K562 (cell line): ENCODE data around the gene PPTC7. TPM values are rescaled to one million over a fixed set of nuclear protein-coding genes. Genes with fewer than 3 reads are reported as not detected.

Source experiments
- BACH1 ChIP-seq: fragments of 200-800 bp; sonication (Bioruptor generic); IDR thresholded peaks from 2 replicates; pipeline ENCODE4 v1.6.1; 2016; ENCODE audit warnings: missing genetic modification characterization, missing compliant biosample characterization
- ERF ChIP-seq: fragments of 450-650 bp; formaldehyde crosslinking; IDR thresholded peaks from 2 replicates; pipeline ENCODE4 v1.4.0; 2020; ENCODE audit warnings: mild to moderate bottlenecking, mixed read lengths
- KLF13 ChIP-seq: fragments of 450-650 bp; IDR thresholded peaks from 2 replicates; pipeline ENCODE4 v1.6.1; 2016; ENCODE audit warnings: missing genetic modification characterization, low read depth, mild to moderate bottlenecking, missing compliant biosample characterization, moderate library complexity, borderline replicate concordance
- LARP7 ChIP-seq: fragments of 450-650 bp; IDR thresholded peaks from 2 replicates; pipeline ENCODE4 v1.6.1; 2016
- SRSF1 ChIP-seq: fragments of 200-400 bp; formaldehyde crosslinking; IDR thresholded peaks from 2 replicates; pipeline ENCODE4 v1.6.1; 2017; ENCODE audit warnings: mild to moderate bottlenecking, low read depth, low read length, moderate library complexity
- ZNF592 ChIP-seq: fragments of 450-650 bp; IDR thresholded peaks from 2 replicates; pipeline ENCODE4 v1.6.1; 2017; ENCODE audit warnings: antibody characterized with exemption, mild to moderate bottlenecking
- polyA plus RNA-seq, 8 experiments: library from polyadenylated mRNA; depleted of rRNA in 4 of 8; stranded (reverse) in 5 of 8; unstranded in 3 of 8; fragments of >200 nt; fragmentation: Nextera tagmentation in 2 of 8; fragmentation: Illumina TruSeq in 1 of 8; extraction: Ambion mirVana in 2 of 8; extraction: Trizol in 1 of 8; gene quantifications; 2 replicates each; pipeline versions ENCODE4 v1.2.1 to v1.2.3, GENCODE V29; 2011 to 2014; ENCODE audit warnings: inconsistent platforms in 1 of 8, missing spikeins in 1 of 8
- total RNA-seq, 7 experiments: library from RNA; depleted of rRNA in 6 of 7; stranded (reverse); fragments of >200 nt in 6 of 7; fragmentation: Illumina TruSeq in 2 of 7; extraction: Trizol in 2 of 7; gene quantifications; 2 replicates each; pipeline versions ENCODE4 v1.2.1 to v1.2.3, GENCODE V29; 2011 to 2021; ENCODE audit warnings: low replicate concordance in 1 of 7
- TF ChIP-seq, protein P1 (sequence below): fragments of 150-350 bp; IDR thresholded peaks from 2 replicates; pipeline ENCODE4 v1.6.1; 2014; ENCODE audit warnings: low read depth, mild to moderate bottlenecking, low read length, borderline replicate concordance
- TF ChIP-seq, protein P2 (sequence below): fragments of 450-650 bp; formaldehyde crosslinking; IDR thresholded peaks from 2 replicates; pipeline ENCODE4 v1.4.0; 2020; ENCODE audit warnings: mild to moderate bottlenecking, moderate library complexity

The PPTC7 gene
- total and polyA plus RNA-seq, 9 of the 15 experiments (the other 6 are each of a cell fraction or from before 2014, with no cell fraction given): 2.6 to 23.1 (median 11.9) TPM

DNA sequence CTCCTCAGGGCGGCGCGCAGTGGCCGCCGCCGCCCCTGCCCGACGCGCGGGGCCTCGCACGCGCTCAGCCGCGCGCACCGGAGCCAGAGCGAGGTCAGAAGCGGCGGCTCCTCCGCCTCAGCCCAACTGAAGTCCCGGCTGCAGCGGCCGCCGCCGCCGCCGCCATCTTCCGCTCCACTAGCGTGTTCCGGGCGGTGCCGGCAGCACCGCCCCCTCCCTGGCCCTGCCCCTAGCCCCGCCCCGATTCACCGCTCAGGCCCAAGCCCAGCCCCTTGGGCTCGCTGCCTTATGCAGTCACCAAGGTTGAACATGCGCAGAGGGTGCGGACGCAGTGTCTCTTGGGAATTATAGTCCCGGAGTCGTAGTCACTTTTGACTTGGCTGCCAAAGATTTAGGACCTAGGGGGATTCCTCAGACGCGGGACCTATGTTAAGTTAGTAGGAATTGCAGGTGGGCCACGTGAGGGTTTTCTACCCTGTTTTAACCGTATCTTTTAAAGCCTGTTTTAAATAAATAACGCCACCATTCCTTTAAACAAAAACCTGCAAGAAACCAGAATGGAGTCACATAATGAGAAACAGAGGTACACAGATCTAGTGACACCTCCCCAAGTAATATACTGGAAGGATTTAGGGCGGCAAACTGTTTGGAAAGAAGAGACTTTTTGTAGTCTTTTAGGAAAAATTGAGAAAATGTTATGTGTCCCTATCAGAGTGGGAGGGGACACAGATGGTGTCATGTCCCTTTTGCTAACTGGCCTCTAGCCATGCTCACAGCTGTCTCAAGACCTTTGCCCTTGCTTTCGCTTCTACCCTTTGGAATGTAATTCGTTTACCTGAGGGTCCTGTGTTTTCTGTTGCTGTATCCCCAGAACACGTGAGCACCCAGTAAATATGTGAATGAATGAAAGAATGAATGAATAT is at the start of gene PPTC7 (continued):
- TF ChIP-seq ZNF592 (peak; percentile 21; the same call in 1 of the 2 replicates), LARP7 (no peak), BACH1 (tag) (no peak), ERF (CRISPR knock-in tag) (no peak), KLF13 (tag) (no peak), SRSF1 (no peak)
- TF ChIP-seq, protein P1, sequence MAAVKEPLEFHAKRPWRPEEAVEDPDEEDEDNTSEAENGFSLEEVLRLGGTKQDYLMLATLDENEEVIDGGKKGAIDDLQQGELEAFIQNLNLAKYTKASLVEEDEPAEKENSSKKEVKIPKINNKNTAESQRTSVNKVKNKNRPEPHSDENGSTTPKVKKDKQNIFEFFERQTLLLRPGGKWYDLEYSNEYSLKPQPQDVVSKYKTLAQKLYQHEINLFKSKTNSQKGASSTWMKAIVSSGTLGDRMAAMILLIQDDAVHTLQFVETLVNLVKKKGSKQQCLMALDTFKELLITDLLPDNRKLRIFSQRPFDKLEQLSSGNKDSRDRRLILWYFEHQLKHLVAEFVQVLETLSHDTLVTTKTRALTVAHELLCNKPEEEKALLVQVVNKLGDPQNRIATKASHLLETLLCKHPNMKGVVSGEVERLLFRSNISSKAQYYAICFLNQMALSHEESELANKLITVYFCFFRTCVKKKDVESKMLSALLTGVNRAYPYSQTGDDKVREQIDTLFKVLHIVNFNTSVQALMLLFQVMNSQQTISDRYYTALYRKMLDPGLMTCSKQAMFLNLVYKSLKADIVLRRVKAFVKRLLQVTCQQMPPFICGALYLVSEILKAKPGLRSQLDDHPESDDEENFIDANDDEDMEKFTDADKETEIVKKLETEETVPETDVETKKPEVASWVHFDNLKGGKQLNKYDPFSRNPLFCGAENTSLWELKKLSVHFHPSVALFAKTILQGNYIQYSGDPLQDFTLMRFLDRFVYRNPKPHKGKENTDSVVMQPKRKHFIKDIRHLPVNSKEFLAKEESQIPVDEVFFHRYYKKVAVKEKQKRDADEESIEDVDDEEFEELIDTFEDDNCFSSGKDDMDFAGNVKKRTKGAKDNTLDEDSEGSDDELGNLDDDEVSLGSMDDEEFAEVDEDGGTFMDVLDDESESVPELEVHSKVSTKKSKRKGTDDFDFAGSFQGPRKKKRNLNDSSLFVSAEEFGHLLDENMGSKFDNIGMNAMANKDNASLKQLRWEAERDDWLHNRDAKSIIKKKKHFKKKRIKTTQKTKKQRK: no peak
- TF ChIP-seq, protein P2, sequence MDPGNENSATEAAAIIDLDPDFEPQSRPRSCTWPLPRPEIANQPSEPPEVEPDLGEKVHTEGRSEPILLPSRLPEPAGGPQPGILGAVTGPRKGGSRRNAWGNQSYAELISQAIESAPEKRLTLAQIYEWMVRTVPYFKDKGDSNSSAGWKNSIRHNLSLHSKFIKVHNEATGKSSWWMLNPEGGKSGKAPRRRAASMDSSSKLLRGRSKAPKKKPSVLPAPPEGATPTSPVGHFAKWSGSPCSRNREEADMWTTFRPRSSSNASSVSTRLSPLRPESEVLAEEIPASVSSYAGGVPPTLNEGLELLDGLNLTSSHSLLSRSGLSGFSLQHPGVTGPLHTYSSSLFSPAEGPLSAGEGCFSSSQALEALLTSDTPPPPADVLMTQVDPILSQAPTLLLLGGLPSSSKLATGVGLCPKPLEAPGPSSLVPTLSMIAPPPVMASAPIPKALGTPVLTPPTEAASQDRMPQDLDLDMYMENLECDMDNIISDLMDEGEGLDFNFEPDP (CRISPR knock-in tag): no peak
